Tibial nerve (tissue), 3 donors: ENCODE measurements around the gene PANX3.

Experiments
- POLR2A ChIP-seq, 2 donors: fragments of 450-650 bp; IDR thresholded peaks; one replicate each; pipeline ENCODE4 v1.6.1; 2017; ENCODE audit warnings: antibody characterized with exemption in 2 of 2, mild to moderate bottlenecking in 2 of 2, moderate library complexity in 2 of 2
- TF ChIP-seq, protein P1 (sequence below), 5 experiments: fragments of 200-600 bp in 3 of 5; fragments of 450-650 bp in 2 of 5; sonication (generic) in 3 of 5; IDR thresholded peaks; one replicate each; pipeline ENCODE4 v1.5.1; 2016 to 2019; ENCODE audit warnings: antibody characterized with exemption in 5 of 5, mild to moderate bottlenecking in 3 of 5, moderate library complexity in 2 of 5

- TF ChIP-seq, protein P1, sequence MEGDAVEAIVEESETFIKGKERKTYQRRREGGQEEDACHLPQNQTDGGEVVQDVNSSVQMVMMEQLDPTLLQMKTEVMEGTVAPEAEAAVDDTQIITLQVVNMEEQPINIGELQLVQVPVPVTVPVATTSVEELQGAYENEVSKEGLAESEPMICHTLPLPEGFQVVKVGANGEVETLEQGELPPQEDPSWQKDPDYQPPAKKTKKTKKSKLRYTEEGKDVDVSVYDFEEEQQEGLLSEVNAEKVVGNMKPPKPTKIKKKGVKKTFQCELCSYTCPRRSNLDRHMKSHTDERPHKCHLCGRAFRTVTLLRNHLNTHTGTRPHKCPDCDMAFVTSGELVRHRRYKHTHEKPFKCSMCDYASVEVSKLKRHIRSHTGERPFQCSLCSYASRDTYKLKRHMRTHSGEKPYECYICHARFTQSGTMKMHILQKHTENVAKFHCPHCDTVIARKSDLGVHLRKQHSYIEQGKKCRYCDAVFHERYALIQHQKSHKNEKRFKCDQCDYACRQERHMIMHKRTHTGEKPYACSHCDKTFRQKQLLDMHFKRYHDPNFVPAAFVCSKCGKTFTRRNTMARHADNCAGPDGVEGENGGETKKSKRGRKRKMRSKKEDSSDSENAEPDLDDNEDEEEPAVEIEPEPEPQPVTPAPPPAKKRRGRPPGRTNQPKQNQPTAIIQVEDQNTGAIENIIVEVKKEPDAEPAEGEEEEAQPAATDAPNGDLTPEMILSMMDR (IDR thresholded peaks at IDR 0.05) = peak; percentile 68 to 86 (median 70)
- no peak for TF ChIP-seq POLR2A (IDR thresholded peaks at IDR 0.05)
These were observed 58.0 kb downstream of the PANX3 start for GRCh38 chr11:124669193-124669592.
